Measurements from ENCODE around the gene RAB43.

RAB43 gene

DNA sequence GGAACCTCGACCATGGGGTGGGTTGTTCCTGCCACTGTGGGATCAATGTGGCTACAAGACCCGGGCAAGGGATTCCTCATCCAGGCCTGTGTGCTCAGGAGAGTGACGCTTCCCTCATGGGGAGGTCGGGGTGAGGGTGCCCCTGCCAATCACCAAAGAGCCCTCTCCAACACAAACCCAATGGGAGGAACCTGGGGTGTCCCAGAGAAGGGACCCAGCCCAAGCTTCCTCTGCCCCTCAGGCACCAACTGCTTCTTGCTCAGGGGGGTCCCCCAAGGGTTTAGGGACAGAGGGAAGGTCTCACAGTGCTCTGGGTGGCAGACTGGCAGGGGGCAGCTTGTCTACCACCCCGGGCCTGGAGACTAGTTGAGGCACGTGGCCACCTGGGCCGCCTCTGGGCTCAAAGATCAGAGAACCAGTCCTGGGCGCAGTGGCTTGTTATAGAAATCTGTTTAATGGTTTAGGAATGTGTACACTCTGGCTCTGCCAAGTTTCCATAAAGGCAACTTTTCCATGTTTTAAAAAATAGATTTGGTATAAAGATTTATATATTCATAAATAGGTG is 34.4 kb downstream of the RAB43 start:
- no peak overlapping the region for H3K4me3 ChIP-seq (ENCODE audit: low read depth, low read length)
- in situ Hi-C loops (cut with HindIII; ENCODE audit: low pct_ligation_motif_present, low sequenced_read_pairs), result no loop called here
- DNase-seq, result peak; percentile 12
- no peak overlapping the region for H3K27ac ChIP-seq
- H3K27me3 ChIP-seq (replicated peaks), result no peaks in the 10 kb centered on the region
- TF ChIP-seq, protein P1, sequence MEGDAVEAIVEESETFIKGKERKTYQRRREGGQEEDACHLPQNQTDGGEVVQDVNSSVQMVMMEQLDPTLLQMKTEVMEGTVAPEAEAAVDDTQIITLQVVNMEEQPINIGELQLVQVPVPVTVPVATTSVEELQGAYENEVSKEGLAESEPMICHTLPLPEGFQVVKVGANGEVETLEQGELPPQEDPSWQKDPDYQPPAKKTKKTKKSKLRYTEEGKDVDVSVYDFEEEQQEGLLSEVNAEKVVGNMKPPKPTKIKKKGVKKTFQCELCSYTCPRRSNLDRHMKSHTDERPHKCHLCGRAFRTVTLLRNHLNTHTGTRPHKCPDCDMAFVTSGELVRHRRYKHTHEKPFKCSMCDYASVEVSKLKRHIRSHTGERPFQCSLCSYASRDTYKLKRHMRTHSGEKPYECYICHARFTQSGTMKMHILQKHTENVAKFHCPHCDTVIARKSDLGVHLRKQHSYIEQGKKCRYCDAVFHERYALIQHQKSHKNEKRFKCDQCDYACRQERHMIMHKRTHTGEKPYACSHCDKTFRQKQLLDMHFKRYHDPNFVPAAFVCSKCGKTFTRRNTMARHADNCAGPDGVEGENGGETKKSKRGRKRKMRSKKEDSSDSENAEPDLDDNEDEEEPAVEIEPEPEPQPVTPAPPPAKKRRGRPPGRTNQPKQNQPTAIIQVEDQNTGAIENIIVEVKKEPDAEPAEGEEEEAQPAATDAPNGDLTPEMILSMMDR (IDR thresholded peaks at IDR 0.05; ENCODE audit: low read depth, low read length, missing control alignments), result no peak
- peaks cover 6% of the 10 kb centered on the region for H3K36me3 ChIP-seq (replicated peaks)

DNA sequence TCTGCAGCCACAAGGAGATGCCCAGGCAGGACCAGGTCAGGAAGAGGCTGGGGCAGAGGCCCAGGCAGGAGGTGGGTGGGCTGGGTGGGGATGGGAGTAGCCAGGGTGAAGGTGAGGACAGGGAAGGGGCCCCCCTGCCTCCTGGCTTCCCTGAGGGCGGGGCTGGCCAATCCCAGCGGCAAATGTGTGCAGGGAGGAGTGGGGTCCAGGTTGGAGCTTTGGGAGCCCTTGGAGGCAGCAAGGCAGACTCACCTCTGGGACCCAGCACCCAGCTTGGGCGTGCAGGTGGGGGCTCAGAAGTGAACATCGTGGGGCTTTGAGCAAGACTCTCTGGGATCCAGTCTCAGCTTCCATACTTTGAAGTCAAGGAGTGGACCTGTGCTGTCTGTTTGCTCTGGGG is 35.8 kb downstream of the RAB43 start:
- TF ChIP-seq, protein P1 (IDR thresholded peaks at IDR 0.05; ENCODE audit: low read depth, low read length, missing control alignments), result no peak
- Histone ChIP-seq H3K27me3 (replicated peaks) (no peaks in the 10 kb centered on the region), H3K36me3 (replicated peaks) (no peaks in the 10 kb centered on the region), H3K4me3 (ENCODE audit: low read depth, low read length) (no peak overlapping the region), H3K27ac (no peak overlapping the region)
- no peak for DNase-seq
- in situ Hi-C loops (cut with HindIII; ENCODE audit: low pct_ligation_motif_present, low sequenced_read_pairs), result no loop called here

DNA sequence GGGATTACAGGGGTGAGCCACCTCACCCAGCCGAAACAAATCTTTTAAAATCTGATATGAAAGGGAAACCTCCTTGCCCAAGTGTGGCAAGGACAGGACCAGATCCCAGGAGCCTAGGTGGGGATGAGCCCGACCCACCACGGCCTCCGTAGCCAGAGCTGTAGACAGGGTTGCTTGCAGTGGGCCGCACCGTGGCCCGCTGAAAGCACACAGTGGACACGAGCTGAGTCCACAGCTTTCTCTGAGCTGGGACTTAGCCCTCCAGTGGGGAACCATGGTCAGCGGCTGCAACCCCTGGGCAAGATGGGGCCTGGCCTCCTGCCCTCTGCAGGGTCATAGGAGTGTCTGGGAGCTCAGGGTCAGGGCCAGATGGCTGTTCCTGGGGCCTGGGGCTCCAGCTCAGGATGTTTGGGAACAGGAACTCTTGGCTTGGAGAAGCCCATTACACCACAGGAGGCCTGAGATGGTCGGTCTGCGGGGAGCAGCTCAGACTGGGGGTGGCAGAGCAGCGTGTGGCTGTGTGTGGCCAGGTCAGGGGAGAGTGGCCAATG is 36.4 kb downstream of the RAB43 start:
- H3K4me3 ChIP-seq (ENCODE audit: low read depth, low read length), result no peak overlapping the region
- H3K27me3 ChIP-seq (replicated peaks), result no peaks in the 10 kb centered on the region
- no peak overlapping the region for H3K27ac ChIP-seq
- DNase-seq, result no peak
- no peaks in the 10 kb centered on the region for H3K36me3 ChIP-seq (replicated peaks)
- in situ Hi-C loops (cut with HindIII; ENCODE audit: low pct_ligation_motif_present, low sequenced_read_pairs), result no loop called here
- TF ChIP-seq, protein P1 (IDR thresholded peaks at IDR 0.05; ENCODE audit: low read depth, low read length, missing control alignments), result no peak

DNA sequence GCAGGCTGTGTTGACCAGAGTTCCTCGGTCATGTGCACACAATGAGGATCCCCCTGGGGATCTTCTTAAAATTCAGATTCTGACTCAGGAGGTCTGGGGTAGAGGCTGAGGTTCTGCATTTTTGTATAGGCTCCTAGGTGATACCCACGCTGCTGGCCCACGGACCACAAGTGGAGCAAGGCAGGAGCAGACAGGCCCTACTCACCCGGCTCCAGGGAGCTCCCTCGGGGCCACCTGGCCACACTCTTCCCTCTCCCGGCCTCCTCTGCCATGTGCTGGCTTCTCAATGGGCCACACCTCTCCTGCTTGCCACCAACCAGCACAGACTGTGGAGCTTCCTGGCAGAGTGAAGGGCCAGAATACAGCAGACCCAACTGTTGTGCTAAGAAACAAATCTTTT is 37.1 kb downstream of the RAB43 start:
- no peak overlapping the region for H3K27ac ChIP-seq
- no peak for DNase-seq
- TF ChIP-seq, protein P1 (IDR thresholded peaks at IDR 0.05; ENCODE audit: low read depth, low read length, missing control alignments), result no peak
- no peaks in the 10 kb centered on the region for H3K27me3 ChIP-seq (replicated peaks)
- H3K36me3 ChIP-seq (replicated peaks), result no peaks in the 10 kb centered on the region
- H3K4me3 ChIP-seq (ENCODE audit: low read depth, low read length), result no peak overlapping the region
- in situ Hi-C loops (cut with HindIII; ENCODE audit: low pct_ligation_motif_present, low sequenced_read_pairs), result no loop called here

DNA sequence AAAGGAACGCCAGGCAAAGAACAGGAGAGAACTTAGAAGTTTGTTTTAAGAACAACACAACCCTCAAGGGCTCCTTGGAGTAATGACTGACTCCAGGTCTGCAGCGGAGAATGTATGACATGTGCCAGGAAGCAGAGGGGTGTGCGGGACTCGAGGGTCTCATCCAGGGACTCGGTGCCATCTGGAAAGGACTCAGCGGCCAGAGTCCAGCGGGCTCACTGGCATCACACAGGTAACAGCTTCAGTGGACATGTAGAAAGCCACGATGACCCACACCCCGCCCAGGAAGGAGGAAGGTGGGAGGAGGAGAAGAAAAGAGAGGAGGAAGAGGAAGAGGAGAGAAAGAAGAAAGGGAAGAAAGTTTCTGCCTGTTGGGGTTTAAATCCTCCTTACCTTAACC is 39.6 kb downstream of the RAB43 start:
- H3K27me3 ChIP-seq (replicated peaks), result no peaks in the 10 kb centered on the region
- H3K4me3 ChIP-seq (ENCODE audit: low read depth, low read length), result no peak overlapping the region
- H3K36me3 ChIP-seq (replicated peaks), result no peaks in the 10 kb centered on the region
- in situ Hi-C loops (cut with HindIII; ENCODE audit: low pct_ligation_motif_present, low sequenced_read_pairs), result no loop called here
- no peak for DNase-seq
- TF ChIP-seq, protein P1 (IDR thresholded peaks at IDR 0.05; ENCODE audit: low read depth, low read length, missing control alignments), result no peak
- H3K27ac ChIP-seq, result no peak overlapping the region

DNA sequence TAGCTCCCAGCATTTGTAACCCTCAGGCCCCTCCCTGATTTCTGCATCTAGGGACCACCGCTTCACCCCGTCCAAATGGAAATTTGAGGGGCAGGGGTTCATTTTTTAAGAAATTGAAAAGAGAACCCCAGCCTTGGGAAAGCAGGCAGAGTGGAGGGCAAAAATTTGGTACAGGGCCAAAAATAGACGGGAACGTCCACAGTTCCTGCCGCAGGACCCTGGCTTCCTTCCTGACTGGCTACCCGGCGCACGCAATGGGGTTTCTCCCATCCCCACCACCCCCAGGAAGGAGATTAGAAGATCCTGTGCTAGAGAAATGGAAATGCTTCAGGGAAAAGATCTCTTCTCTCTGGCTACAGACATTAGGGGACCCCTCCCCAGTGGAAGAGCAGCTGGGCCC is 40.1 kb downstream of the RAB43 start:
- Histone ChIP-seq H3K36me3 (replicated peaks) (no peaks in the 10 kb centered on the region), H3K27ac (no peak overlapping the region), H3K4me3 (ENCODE audit: low read depth, low read length) (no peak overlapping the region), H3K27me3 (replicated peaks) (no peaks in the 10 kb centered on the region)
- no peak for DNase-seq
- TF ChIP-seq, protein P1 (IDR thresholded peaks at IDR 0.05; ENCODE audit: low read depth, low read length, missing control alignments), result no peak
- in situ Hi-C loops (cut with HindIII; ENCODE audit: low pct_ligation_motif_present, low sequenced_read_pairs), result no loop called here

Data from brain microvascular endothelial cell (primary cell).